Measurements from ENCODE around the gene ROR2.

The ROR2 gene

DNA sequence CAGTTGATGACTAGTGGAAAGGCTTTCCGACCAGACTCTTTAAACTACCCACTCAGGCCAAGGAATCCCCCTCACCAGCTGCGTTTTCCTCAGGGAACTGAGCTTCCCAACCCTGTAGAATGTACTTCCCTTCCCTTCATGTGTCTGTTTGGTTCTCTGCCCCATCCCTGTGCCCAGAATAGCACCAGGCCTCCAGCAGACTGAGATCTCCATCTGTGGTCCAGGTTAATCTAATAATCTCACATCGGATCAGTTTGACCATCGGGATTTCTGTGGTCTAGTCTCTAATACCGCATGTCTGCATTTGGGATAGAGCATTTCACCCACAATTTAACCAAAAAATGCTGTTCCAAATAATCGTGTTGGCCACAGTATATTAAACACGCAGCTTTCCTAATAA lies 237.2 kb downstream of the ROR2 start:
- TF ChIP-seq CTCF (IDR thresholded peaks at IDR 0.05) = no peak

- TF ChIP-seq CTCF (IDR thresholded peaks at IDR 0.05) = no peak
Observed at GRCh38 chr9:91711755-91712601, 238.1 kb downstream of the ROR2 start.

GRCh38 chr9:91710158-91710557 lies 239.9 kb downstream of the ROR2 start:
- TF ChIP-seq CTCF (IDR thresholded peaks at IDR 0.05) = no peak

- TF ChIP-seq CTCF (IDR thresholded peaks at IDR 0.05) = no peak
Observed at GRCh38 chr9:91705386-91705785, 244.6 kb downstream of the ROR2 start.

GRCh38 chr9:91700475-91700874 lies 249.6 kb downstream of the ROR2 start:
- no peak for TF ChIP-seq CTCF (IDR thresholded peaks at IDR 0.05)

- TF ChIP-seq CTCF (IDR thresholded peaks at IDR 0.05) = no peak
Observed at GRCh38 chr9:91698266-91698665, 251.8 kb downstream of the ROR2 start.

DNA sequence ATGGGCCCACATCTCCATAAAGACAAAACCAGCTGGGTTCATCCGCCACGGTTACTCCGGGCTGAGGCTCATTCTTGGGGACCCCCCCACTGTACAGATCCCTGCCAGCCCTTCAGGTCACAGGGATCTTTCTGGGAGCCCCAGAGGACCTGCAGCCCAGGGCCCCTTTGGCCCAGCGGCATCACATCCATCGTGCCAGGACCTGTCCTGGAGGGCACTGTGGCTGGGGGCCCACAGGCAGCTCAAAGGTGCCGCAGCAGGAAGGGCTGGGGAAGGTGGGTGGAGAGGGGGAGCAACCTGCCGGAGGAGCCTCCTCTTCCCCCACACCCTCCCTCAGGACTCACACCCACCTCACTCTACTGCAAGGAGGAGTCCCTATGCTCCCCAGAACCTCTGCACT lies 252.8 kb downstream of the ROR2 start:
- no peak for TF ChIP-seq CTCF (IDR thresholded peaks at IDR 0.05)
